Fibroblast of lung (primary cell): ENCODE results near the gene DCDC2. TPM values are rescaled to one million over a fixed set of nuclear protein-coding genes. Genes with fewer than 3 reads are reported as not detected.
"Not testable (repeated sequence)": the region's sequence is repeated elsewhere in the genome, so short reads cannot be mapped to it uniquely, and the experiment has no call there.

Source experiments
- DNase-seq, 2 donors: peaks; one replicate each; pipeline versions ENCODE4 v3.0.0 to v3.0.0-alpha.2; 2010; ENCODE audit warnings: low read depth in 2 of 2
- H2AFZ ChIP-seq: 2 replicates; pipeline ENCODE4 v1.5.1; 2012; ENCODE audit warnings: low read length, control low read depth, inconsistent platforms
- H3K27ac ChIP-seq: 2 replicates; pipeline ENCODE4 v1.5.1; 2011; ENCODE audit warnings: low read length, control low read depth; ENCODE audit not compliant: insufficient read depth
- H3K27me3 ChIP-seq: 2 replicates; pipeline ENCODE4 v1.5.1; 2011; ENCODE audit warnings: mild to moderate bottlenecking, low read length; ENCODE audit not compliant: control insufficient read depth, insufficient read depth
- H3K36me3 ChIP-seq: 2 replicates; pipeline ENCODE4 v1.5.1; 2011; ENCODE audit warnings: low read length; ENCODE audit not compliant: control insufficient read depth, insufficient read depth
- H3K4me1 ChIP-seq: 2 replicates; pipeline ENCODE4 v1.5.1; 2011; ENCODE audit warnings: low read length; ENCODE audit not compliant: control insufficient read depth, insufficient read depth; ENCODE audit errors: extremely low read depth
- H3K4me2 ChIP-seq: 2 replicates; pipeline ENCODE4 v1.5.1; 2011; ENCODE audit warnings: low read length, control low read depth; ENCODE audit not compliant: insufficient read depth; ENCODE audit errors: extremely low read depth
- H3K4me3 ChIP-seq, 4 experiments: fragments of 200-600 bp in 1 of 4; sonication (generic) in 1 of 4; replicated peaks in 1 of 4; 2 replicates each; pipeline ENCODE4 v1.5.1; 2011 to 2016; ENCODE audit warnings: low read length in 4 of 4, low read depth in 3 of 4, mild to moderate bottlenecking in 3 of 4, control low read depth in 2 of 4, inconsistent platforms in 1 of 4, mixed read lengths in 1 of 4; ENCODE audit not compliant: insufficient read depth in 1 of 4; ENCODE audit errors: control extremely low read depth in 1 of 4
- H3K79me2 ChIP-seq: 2 replicates; pipeline ENCODE4 v1.5.1; 2012; ENCODE audit warnings: mild to moderate bottlenecking, low read length, inconsistent platforms; ENCODE audit not compliant: control insufficient read depth, insufficient read depth
- H3K9ac ChIP-seq: 2 replicates; pipeline ENCODE4 v1.5.1; 2011; ENCODE audit warnings: mild to moderate bottlenecking, low read length, control low read depth; ENCODE audit not compliant: insufficient read depth
- H3K9me3 ChIP-seq: 2 replicates; pipeline ENCODE4 v1.5.1; 2012; ENCODE audit warnings: low read depth, low read length; ENCODE audit not compliant: control insufficient read depth, insufficient read depth
- H4K20me1 ChIP-seq: 2 replicates; pipeline ENCODE4 v1.5.1; 2011; ENCODE audit warnings: low read length; ENCODE audit not compliant: control insufficient read depth, insufficient read depth; ENCODE audit errors: extremely low read depth
- EZH2 ChIP-seq: IDR thresholded peaks from 2 replicates; pipeline ENCODE4 v1.5.1; 2012; ENCODE audit warnings: low read length, control low read depth, mild to moderate bottlenecking; ENCODE audit errors: missing control alignments
- polyA plus RNA-seq, 2 donors: library from polyadenylated mRNA; depleted of rRNA in 1 of 2; stranded (reverse) in 1 of 2; unstranded in 1 of 2; fragments of >200 nt; gene quantifications; 2 replicates each; pipeline ENCODE4 v1.2.1, GENCODE V29; 2011 to 2012; ENCODE audit warnings: missing spikeins in 1 of 2
- total RNA-seq: library from RNA; depleted of rRNA; stranded (reverse); fragments of >200 nt; gene quantifications from 2 replicates; pipeline ENCODE4 v1.2.1, GENCODE V29; 2014
- TF ChIP-seq, protein P1 (sequence below), 2 donors: IDR thresholded peaks in 1 of 2; conservative IDR thresholded peaks in 1 of 2; 1 replicate in 1 of 2; 2 replicates in 1 of 2; pipeline ENCODE4 v1.5.1; 2011 to 2012; ENCODE audit warnings: low read length in 2 of 2, control low read depth in 1 of 2, inconsistent platforms in 1 of 2, low read depth in 1 of 2, mild to moderate bottlenecking in 1 of 2

Gene DCDC2
- total and polyA plus RNA-seq, 2 donors (not counting 1 experiment from before 2014, with no cell fraction given) = 0.01 TPM; not detected in 1

DNA sequence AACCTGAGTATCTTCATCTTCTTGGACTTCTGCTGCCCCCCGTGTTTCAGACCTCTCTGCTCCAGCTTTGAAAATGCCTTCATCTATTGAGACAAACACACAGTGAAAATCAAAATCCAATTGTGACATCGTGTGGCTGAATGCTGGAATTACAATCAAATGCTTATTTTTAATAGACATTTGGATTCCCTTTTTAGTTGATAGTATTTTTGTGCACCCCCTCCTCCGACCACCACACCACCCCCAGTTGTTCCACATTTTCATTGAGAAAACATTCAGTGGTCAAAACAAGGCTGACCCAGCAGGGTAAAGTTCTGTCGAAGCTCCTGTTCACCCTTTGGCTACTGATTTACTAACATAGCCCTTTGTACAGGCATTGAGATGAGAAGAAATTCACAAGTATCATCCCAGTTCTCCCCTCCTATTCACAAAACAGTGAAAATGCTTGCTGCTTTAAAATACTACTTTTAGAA, 152.8 kb downstream of the DCDC2 start:
- Histone ChIP-seq H3K79me2 (no peaks in the 10 kb centered on the region), H4K20me1 (no peaks in the 10 kb centered on the region), H3K4me2 (no peak overlapping the region), H3K9ac (no peak overlapping the region), H3K9me3 (no peaks in the 10 kb centered on the region), H2AFZ (no peak overlapping the region), H3K27me3 (no peaks in the 10 kb centered on the region), H3K4me3 (no peak overlapping the region), H3K4me1 (no peaks in the 10 kb centered on the region), H3K36me3 (no peaks in the 10 kb centered on the region), H3K27ac (no peak overlapping the region)
- peak; percentile 24 to 55 for DNase-seq
- TF ChIP-seq, protein P1, sequence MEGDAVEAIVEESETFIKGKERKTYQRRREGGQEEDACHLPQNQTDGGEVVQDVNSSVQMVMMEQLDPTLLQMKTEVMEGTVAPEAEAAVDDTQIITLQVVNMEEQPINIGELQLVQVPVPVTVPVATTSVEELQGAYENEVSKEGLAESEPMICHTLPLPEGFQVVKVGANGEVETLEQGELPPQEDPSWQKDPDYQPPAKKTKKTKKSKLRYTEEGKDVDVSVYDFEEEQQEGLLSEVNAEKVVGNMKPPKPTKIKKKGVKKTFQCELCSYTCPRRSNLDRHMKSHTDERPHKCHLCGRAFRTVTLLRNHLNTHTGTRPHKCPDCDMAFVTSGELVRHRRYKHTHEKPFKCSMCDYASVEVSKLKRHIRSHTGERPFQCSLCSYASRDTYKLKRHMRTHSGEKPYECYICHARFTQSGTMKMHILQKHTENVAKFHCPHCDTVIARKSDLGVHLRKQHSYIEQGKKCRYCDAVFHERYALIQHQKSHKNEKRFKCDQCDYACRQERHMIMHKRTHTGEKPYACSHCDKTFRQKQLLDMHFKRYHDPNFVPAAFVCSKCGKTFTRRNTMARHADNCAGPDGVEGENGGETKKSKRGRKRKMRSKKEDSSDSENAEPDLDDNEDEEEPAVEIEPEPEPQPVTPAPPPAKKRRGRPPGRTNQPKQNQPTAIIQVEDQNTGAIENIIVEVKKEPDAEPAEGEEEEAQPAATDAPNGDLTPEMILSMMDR (conservative IDR thresholded peaks at IDR 0.05 in 1 of 2, IDR thresholded peaks at IDR 0.05 in 1 of 2; ENCODE audit: low read depth in 1 of 2, low read length in 2 of 2) = peak; percentile 49 to 58
- no peak for TF ChIP-seq EZH2

DNA sequence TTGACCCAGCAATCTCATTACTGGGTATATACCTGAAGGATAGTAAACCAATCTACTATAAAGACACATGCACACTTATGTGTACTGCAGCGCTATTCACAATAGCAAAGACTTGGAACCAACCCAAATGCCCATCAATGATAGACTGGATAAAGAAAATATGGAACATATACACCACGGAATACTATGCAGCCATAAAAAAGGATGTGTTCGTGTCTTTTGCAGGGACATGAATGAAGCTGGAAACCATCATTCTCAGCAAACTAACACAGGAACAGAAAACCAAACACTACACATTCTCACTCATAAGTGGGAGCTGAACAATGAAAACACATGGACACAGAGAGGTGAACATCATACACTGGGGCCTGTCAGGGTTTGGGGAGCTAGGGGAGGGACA, 153.7 kb downstream of the DCDC2 start:
- H3K4me2 ChIP-seq, DNase-seq, H3K27me3 ChIP-seq, H4K20me1 ChIP-seq, H3K4me1 ChIP-seq, H3K36me3 ChIP-seq, H2AFZ ChIP-seq, H3K79me2 ChIP-seq, H3K9me3 ChIP-seq, H3K27ac ChIP-seq, H3K9ac ChIP-seq, H3K4me3 ChIP-seq: not testable (repeated sequence)

DNA sequence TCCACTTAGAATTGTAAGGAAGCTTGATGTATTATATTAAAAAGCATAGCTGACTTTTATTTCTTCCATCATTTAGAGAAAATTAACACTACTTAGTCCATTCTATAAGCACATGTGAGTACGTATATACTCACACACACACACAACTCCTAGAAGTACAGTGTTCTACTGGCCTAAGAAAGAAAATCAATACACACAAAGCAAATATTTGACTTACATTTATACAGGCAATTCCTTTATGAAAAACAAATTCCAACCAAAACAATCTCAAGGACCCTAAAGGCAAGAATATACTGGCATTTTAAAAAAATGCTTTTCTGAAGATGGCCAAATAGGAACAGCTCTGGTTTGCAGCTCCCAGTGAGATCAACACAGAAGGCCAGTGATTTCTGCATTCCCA, 160.0 kb downstream of the DCDC2 start:
- TF ChIP-seq EZH2 = no peak
- TF ChIP-seq, protein P1 (conservative IDR thresholded peaks at IDR 0.05 in 1 of 2, IDR thresholded peaks at IDR 0.05 in 1 of 2; ENCODE audit: low read depth in 1 of 2, low read length in 2 of 2) = no peak
- H3K79me2 ChIP-seq = no peaks in the 10 kb centered on the region
- no peaks in the 10 kb centered on the region for H3K36me3 ChIP-seq
- H3K4me3 ChIP-seq = no peak overlapping the region
- no peaks in the 10 kb centered on the region for H3K27me3 ChIP-seq
- H2AFZ ChIP-seq = no peak overlapping the region
- H3K4me2 ChIP-seq = no peak overlapping the region
- H3K4me1 ChIP-seq = no peaks in the 10 kb centered on the region
- no peaks in the 10 kb centered on the region for H3K9me3 ChIP-seq
- no peaks in the 10 kb centered on the region for H4K20me1 ChIP-seq
- DNase-seq = no peak
- no peak overlapping the region for H3K9ac ChIP-seq
- H3K27ac ChIP-seq = no peak overlapping the region
